GM12878 (cell line): Measurements from ENCODE around the gene ALAS1. TPM values are rescaled to one million over a fixed set of nuclear protein-coding genes. Genes with fewer than 3 reads are reported as not detected.

ENCODE experiments used
- ATAC-seq: fragments of 200-7000 bp; cut with Tn5 transposase; 3 replicates; pipeline ENCODE4 v1.9.1; 2020; ENCODE audit warnings: mild to moderate bottlenecking, moderate library complexity
- BruUV-seq: library from RNA; stranded (reverse); fragments of 400-500 nt; replicated peaks from 2 replicates; lab custom pipeline; 2021; lab: Mats Ljungman, UMichigan
- CTCF ChIA-PET: fragments of 300-600 bp; sonication (Branson Sonifier 250); formaldehyde crosslinking; extraction: SDS; loops from one replicate; lab custom pipeline; 2021; ENCODE audit warnings: inconsistent platforms; lab: Yijun Ruan, JAX
- POLR2A ChIA-PET: fragments of 350-600 bp; formaldehyde crosslinking; extraction: SDS; loops from one replicate; lab custom pipeline; 2021; ENCODE audit warnings: inconsistent platforms; lab: Charles Lee
- RAD21 ChIA-PET: fragments of 300-600 bp; sonication (Branson Sonifier 250); formaldehyde crosslinking; loops from one replicate; lab custom pipeline; 2023; ENCODE audit warnings: antibody characterized with exemption; ENCODE audit not compliant: unreplicated experiment; lab: Charles Lee
- SMC1A ChIA-PET: fragments of 300-600 bp; sonication (Branson Sonifier 250); formaldehyde crosslinking; loops from one replicate; lab custom pipeline; 2023; ENCODE audit not compliant: unreplicated experiment, uncharacterized antibody; lab: Charles Lee
- DNase-seq: peaks from one replicate; pipeline ENCODE4 v3.0.0-alpha.2; 2011; ENCODE audit warnings: low read depth, low spot score
- FAIRE-seq: peaks from 3 replicates; lab custom pipeline; 2011; peaks lifted over from hg19 to GRCh38; lab: Jason Lieb, UNC
- H2AFZ ChIP-seq: 2 replicates; pipeline ENCODE4 v1.6.0; 2011; ENCODE audit warnings: low read depth, low read length, control low read depth; ENCODE audit not compliant: control insufficient read depth
- H3K27ac ChIP-seq: 2 replicates; pipeline ENCODE4 v1.5.1; 2011; ENCODE audit warnings: control low read depth; ENCODE audit not compliant: control insufficient read depth, insufficient read depth
- H3K27me3 ChIP-seq, 2 experiments: replicated peaks in 1 of 2; 2 replicates each; pipeline versions ENCODE4 v1.6.0 to v1.6.1; 2011; ENCODE audit warnings: low read length in 1 of 2; ENCODE audit not compliant: control insufficient read depth in 2 of 2, insufficient read depth in 2 of 2
- H3K36me3 ChIP-seq, 2 experiments: 2 replicates each; pipeline ENCODE4 v1.5.1; 2011; ENCODE audit warnings: low read length in 1 of 2; ENCODE audit not compliant: control insufficient read depth in 2 of 2, insufficient read depth in 2 of 2
- H3K4me1 ChIP-seq: 2 replicates; pipeline ENCODE4 v1.6.1; 2011; ENCODE audit warnings: mild to moderate bottlenecking, low read length, moderate library complexity, mixed read lengths; ENCODE audit not compliant: control insufficient read depth, insufficient read depth
- H3K4me2 ChIP-seq: 2 replicates; pipeline ENCODE4 v1.6.0; 2011; ENCODE audit warnings: control low read depth; ENCODE audit not compliant: control insufficient read depth, insufficient read depth
- H3K4me3 ChIP-seq: fragments of 200-600 bp; sonication (generic); 2 replicates; pipeline ENCODE4 v1.5.1; 2016
- H3K79me2 ChIP-seq: 2 replicates; pipeline ENCODE4 v1.6.0; 2011; ENCODE audit warnings: low read length; ENCODE audit not compliant: control insufficient read depth, insufficient read depth
- H3K9ac ChIP-seq: 2 replicates; pipeline ENCODE4 v1.8.0; 2011; ENCODE audit warnings: low read length, control low read depth, mixed read lengths; ENCODE audit not compliant: control insufficient read depth, insufficient read depth
- H3K9me3 ChIP-seq: replicated peaks from 3 replicates; pipeline ENCODE4 v1.5.1; 2011; ENCODE audit warnings: mild to moderate bottlenecking, low read length; ENCODE audit not compliant: control insufficient read depth, insufficient read depth
- H4K20me1 ChIP-seq: 2 replicates; pipeline ENCODE4 v1.6.0; 2011; ENCODE audit not compliant: control insufficient read depth, insufficient read depth
- ATF7 ChIP-seq: fragments of 450-650 bp; IDR thresholded peaks from 2 replicates; pipeline ENCODE4 v1.6.1; 2016; ENCODE audit warnings: low read depth, mild to moderate bottlenecking
- BACH1 ChIP-seq: fragments of 450-650 bp; IDR thresholded peaks from 2 replicates; pipeline ENCODE4 v1.6.1; 2017; ENCODE audit warnings: mild to moderate bottlenecking, borderline replicate concordance
- CBX5 ChIP-seq: sonication (generic); IDR thresholded peaks from 2 replicates; pipeline ENCODE4 v1.6.1; 2016; ENCODE audit warnings: low read depth, moderate library complexity, mild to moderate bottlenecking, inconsistent platforms
- GABPA ChIP-seq: IDR thresholded peaks from 2 replicates; pipeline ENCODE4 v1.6.1; 2014; ENCODE audit warnings: antibody characterized with exemption, low read depth, mild to moderate bottlenecking, inconsistent platforms
- HCFC1 ChIP-seq: fragments of 150-350 bp; IDR thresholded peaks from 2 replicates; pipeline ENCODE4 v1.6.1; 2014; ENCODE audit warnings: low read length
- HDAC6 ChIP-seq: fragments of 200-600 bp; sonication (generic); IDR thresholded peaks from one replicate; pipeline ENCODE4 v1.8.0; 2017; ENCODE audit warnings: antibody characterized with exemption; ENCODE audit not compliant: unreplicated experiment
- KLF5 ChIP-seq: fragments of 450-650 bp; IDR thresholded peaks from 2 replicates; pipeline ENCODE4 v1.6.1; 2014; ENCODE audit warnings: mild to moderate bottlenecking; ENCODE audit not compliant: partially characterized antibody
- MYB ChIP-seq: fragments of 150-350 bp; IDR thresholded peaks from 2 replicates; pipeline ENCODE4 v1.6.1; 2014; ENCODE audit warnings: mild to moderate bottlenecking, low read depth, low read length, borderline replicate concordance
- ZNF217 ChIP-seq: fragments of 450-650 bp; IDR thresholded peaks from 2 replicates; pipeline ENCODE4 v1.6.1; 2017; ENCODE audit warnings: antibody characterized with exemption, mild to moderate bottlenecking
- WGBS: methylation state at CpG from one replicate; pipeline ENCODE4 v1.1.6; 2016; ENCODE audit warnings: low lambda C conversion rate; ENCODE audit not compliant: insufficient replicate concordance, insufficient coverage; ENCODE audit errors: missing lambda C conversion rate; 5-methylcytosine and 5-hydroxymethylcytosine counted together
- in situ Hi-C: fragments of 300-500 bp; cut with MboI; formaldehyde crosslinking; loops from 9 replicates; pipeline ENCODE4 v1.14.3; 2018; ENCODE audit warnings: mixed read lengths
- intact Hi-C: fragments of 100-400 bp; cut with micrococcal nuclease; formaldehyde crosslinking; loops from one replicate; pipeline ENCODE4 v1.14.2; 2022; ENCODE audit not compliant: unreplicated experiment
- polyA plus RNA-seq, 11 experiments: library from polyadenylated mRNA; depleted of rRNA in 4 of 11; unstranded in 6 of 11; stranded (reverse) in 5 of 11; fragments of >200 nt; fragmentation: Nextera tagmentation in 4 of 11; fragmentation: Illumina TruSeq in 1 of 11; extraction: Ambion mirVana in 4 of 11; extraction: Trizol in 1 of 11; gene quantifications; 1 replicate in 1 of 11; 2 replicates in 10 of 11; pipeline versions ENCODE4 v1.2.1 to v1.2.3, GENCODE V29; 2011 to 2016; ENCODE audit warnings: inconsistent platforms in 2 of 11, missing spikeins in 2 of 11, low read depth in 1 of 11
- total RNA-seq, 4 experiments: library from RNA; depleted of rRNA in 3 of 4; stranded (reverse); fragments of >200 nt in 3 of 4; fragmentation: Illumina TruSeq in 1 of 4; extraction: Trizol in 1 of 4; gene quantifications; 2 replicates each; pipeline versions ENCODE4 v1.2.1 to v1.2.3, GENCODE V29; 2013 to 2021
- TF ChIP-seq, protein P1 (sequence below): IDR thresholded peaks from 2 replicates; pipeline ENCODE4 v1.6.1; 2012; ENCODE audit warnings: low read length, inconsistent platforms
- TF ChIP-seq, protein P2 (sequence below), 3 experiments: IDR thresholded peaks in 2 of 3; conservative IDR thresholded peaks in 1 of 3; 2 replicates each; pipeline ENCODE4 v1.5.1; 2011; ENCODE audit warnings: low read depth in 3 of 3, low read length in 3 of 3, mild to moderate bottlenecking in 3 of 3, control low read depth in 2 of 3, moderate library complexity in 2 of 3, inconsistent platforms in 1 of 3, mixed read lengths in 1 of 3; ENCODE audit not compliant: control insufficient read depth in 2 of 3, insufficient read depth in 1 of 3; ENCODE audit errors: extremely low read depth in 1 of 3
- TF ChIP-seq, protein P3 (sequence below): IDR thresholded peaks from 2 replicates; pipeline ENCODE4 v1.6.1; 2011; ENCODE audit warnings: low read depth, mild to moderate bottlenecking, low read length, moderate library complexity, borderline replicate concordance; ENCODE audit errors: extremely low read depth
- TF ChIP-seq, protein P4 (sequence below): fragments of 150-350 bp; IDR thresholded peaks from 2 replicates; pipeline ENCODE4 v1.6.1; 2014; ENCODE audit warnings: mild to moderate bottlenecking, low read depth, low read length
- TF ChIP-seq, protein P5 (sequence below): fragments of 450-650 bp; IDR thresholded peaks from 2 replicates; pipeline ENCODE4 v1.6.1; 2017; ENCODE audit warnings: mild to moderate bottlenecking, low read depth, inconsistent platforms; ENCODE audit not compliant: poor library complexity, severe bottlenecking

ALAS1 gene
- total and polyA plus RNA-seq, 10 of the 15 experiments (the other 5 are each of a cell fraction or from before 2014, with no cell fraction given) = 69.9 to 115 (median 94.1) TPM

DNA sequence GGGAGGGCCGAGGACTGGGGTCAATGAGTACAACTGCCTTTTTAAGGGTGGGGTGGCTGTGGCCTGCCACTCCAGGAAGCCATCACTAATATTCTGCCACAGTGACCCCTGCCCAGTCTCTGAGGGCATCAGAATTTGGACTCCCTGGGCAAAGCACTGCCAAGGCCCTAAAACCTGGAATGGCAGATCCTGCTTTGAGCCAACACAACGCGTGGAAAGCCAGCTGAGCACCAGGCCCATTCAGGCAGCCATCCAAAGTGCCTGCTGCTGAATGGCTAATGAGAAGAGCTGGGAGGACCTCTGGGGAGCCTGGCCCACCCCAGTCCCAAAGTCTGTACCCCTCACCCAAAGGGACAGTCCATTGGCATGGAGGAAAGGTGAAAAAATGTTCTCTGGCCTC, 36.0 kb downstream of the ALAS1 start:
- Histone ChIP-seq H3K9ac (no peak overlapping the region), H3K9me3 (no peaks in the 10 kb centered on the region), H3K4me1 (peaks cover 17% of the 10 kb centered on the region), H3K36me3 (peaks cover 13 to 24% of the 10 kb centered on the region in 2 experiments), H4K20me1 (no peaks in the 10 kb centered on the region), H2AFZ (no peak overlapping the region), H3K27me3 (no peaks in the 10 kb centered on the region), H3K4me3 (no peak overlapping the region), H3K79me2 (peaks cover 26% of the 10 kb centered on the region), H3K4me2 (no peak overlapping the region), H3K27ac (no peak overlapping the region)
- ChIA-PET RAD21 (interaction anchor here (1.0 to 2.1 kb wide), 3 partner anchors 9 to 105 kb away, joined by 4 to 10 read pairs (median 7); partner anchors contain the start of gene TLR9), POLR2A (interaction anchor here (0.6 to 0.9 kb wide), 4 partner anchors 8 to 177 kb away, joined by 3 to 4 read pairs (median 4); partner anchors contain the start of gene TLR9), SMC1A (interaction anchor here (0.9 to 4.2 kb wide), 6 partner anchors 10 to 105 kb away, joined by 3 to 18 read pairs (median 4); partner anchors contain the start of gene GLYCTK), CTCF (interaction anchor here (0.6 to 5.7 kb wide), 6 partner anchors 10 to 133 kb away, joined by 3 to 67 read pairs (median 6); partner anchors contain the start of gene GLYCTK)
- no peak for DNase-seq
- no TSS peak for BruUV-seq
- no peak for FAIRE-seq
- 100% methylated on average over 3 of the region's 3 CpGs for WGBS
- ATAC-seq = no peak
- intact Hi-C loops = no loop called here
- TF ChIP-seq, protein P1, sequence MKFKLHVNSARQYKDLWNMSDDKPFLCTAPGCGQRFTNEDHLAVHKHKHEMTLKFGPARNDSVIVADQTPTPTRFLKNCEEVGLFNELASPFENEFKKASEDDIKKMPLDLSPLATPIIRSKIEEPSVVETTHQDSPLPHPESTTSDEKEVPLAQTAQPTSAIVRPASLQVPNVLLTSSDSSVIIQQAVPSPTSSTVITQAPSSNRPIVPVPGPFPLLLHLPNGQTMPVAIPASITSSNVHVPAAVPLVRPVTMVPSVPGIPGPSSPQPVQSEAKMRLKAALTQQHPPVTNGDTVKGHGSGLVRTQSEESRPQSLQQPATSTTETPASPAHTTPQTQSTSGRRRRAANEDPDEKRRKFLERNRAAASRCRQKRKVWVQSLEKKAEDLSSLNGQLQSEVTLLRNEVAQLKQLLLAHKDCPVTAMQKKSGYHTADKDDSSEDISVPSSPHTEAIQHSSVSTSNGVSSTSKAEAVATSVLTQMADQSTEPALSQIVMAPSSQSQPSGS = no peak
- TF ChIP-seq, protein P2, sequence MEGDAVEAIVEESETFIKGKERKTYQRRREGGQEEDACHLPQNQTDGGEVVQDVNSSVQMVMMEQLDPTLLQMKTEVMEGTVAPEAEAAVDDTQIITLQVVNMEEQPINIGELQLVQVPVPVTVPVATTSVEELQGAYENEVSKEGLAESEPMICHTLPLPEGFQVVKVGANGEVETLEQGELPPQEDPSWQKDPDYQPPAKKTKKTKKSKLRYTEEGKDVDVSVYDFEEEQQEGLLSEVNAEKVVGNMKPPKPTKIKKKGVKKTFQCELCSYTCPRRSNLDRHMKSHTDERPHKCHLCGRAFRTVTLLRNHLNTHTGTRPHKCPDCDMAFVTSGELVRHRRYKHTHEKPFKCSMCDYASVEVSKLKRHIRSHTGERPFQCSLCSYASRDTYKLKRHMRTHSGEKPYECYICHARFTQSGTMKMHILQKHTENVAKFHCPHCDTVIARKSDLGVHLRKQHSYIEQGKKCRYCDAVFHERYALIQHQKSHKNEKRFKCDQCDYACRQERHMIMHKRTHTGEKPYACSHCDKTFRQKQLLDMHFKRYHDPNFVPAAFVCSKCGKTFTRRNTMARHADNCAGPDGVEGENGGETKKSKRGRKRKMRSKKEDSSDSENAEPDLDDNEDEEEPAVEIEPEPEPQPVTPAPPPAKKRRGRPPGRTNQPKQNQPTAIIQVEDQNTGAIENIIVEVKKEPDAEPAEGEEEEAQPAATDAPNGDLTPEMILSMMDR (IDR thresholded peaks at IDR 0.05 in 2 of 3, conservative IDR thresholded peaks at IDR 0.05 in 1 of 3; ENCODE audit: control insufficient read depth in 2 of 3, extremely low read depth in 1 of 3, insufficient read depth in 1 of 3, low read depth in 3 of 3, low read length in 3 of 3) = no peak
- no peak for TF ChIP-seq GABPA
- no peak for TF ChIP-seq ZNF217
- TF ChIP-seq, protein P3, sequence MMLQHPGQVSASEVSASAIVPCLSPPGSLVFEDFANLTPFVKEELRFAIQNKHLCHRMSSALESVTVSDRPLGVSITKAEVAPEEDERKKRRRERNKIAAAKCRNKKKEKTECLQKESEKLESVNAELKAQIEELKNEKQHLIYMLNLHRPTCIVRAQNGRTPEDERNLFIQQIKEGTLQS = no peak
- TF ChIP-seq MYB = no peak
- TF ChIP-seq, protein P4, sequence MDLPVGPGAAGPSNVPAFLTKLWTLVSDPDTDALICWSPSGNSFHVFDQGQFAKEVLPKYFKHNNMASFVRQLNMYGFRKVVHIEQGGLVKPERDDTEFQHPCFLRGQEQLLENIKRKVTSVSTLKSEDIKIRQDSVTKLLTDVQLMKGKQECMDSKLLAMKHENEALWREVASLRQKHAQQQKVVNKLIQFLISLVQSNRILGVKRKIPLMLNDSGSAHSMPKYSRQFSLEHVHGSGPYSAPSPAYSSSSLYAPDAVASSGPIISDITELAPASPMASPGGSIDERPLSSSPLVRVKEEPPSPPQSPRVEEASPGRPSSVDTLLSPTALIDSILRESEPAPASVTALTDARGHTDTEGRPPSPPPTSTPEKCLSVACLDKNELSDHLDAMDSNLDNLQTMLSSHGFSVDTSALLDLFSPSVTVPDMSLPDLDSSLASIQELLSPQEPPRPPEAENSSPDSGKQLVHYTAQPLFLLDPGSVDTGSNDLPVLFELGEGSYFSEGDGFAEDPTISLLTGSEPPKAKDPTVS = no peak
- TF ChIP-seq HDAC6 = no peak
- TF ChIP-seq, protein P5, sequence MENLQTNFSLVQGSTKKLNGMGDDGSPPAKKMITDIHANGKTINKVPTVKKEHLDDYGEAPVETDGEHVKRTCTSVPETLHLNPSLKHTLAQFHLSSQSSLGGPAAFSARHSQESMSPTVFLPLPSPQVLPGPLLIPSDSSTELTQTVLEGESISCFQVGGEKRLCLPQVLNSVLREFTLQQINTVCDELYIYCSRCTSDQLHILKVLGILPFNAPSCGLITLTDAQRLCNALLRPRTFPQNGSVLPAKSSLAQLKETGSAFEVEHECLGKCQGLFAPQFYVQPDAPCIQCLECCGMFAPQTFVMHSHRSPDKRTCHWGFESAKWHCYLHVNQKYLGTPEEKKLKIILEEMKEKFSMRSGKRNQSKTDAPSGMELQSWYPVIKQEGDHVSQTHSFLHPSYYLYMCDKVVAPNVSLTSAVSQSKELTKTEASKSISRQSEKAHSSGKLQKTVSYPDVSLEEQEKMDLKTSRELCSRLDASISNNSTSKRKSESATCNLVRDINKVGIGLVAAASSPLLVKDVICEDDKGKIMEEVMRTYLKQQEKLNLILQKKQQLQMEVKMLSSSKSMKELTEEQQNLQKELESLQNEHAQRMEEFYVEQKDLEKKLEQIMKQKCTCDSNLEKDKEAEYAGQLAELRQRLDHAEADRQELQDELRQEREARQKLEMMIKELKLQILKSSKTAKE = no peak
- no peak for TF ChIP-seq HCFC1
- TF ChIP-seq BACH1 = no peak
- TF ChIP-seq ATF7 = no peak
- TF ChIP-seq CBX5 = no peak
- TF ChIP-seq KLF5 = no peak
- in situ Hi-C loops = loop anchor here (5.0 kb wide), 1 partner anchor 108 kb away; no protein-coding TSS in a partner anchor
